EH (cell line): ENCODE measurements around the gene TMEM245.

Experiments
- DNase-seq: peaks from one replicate; pipeline ENCODE4 v3.0.0-alpha.2; 2015; ENCODE audit warnings: low read depth

TMEM245 gene

GRCh38 chr9:109022873-109023272 is 96.9 kb downstream of the TMEM245 start:
- DNase-seq: no peak

- DNase-seq: no peak
These were observed 98.9 kb downstream of the TMEM245 start for GRCh38 chr9:109020581-109021511.

GRCh38 chr9:109020113-109020512 is 99.6 kb downstream of the TMEM245 start:
- DNase-seq: no peak

GRCh38 chr9:109019420-109019819 is 100.3 kb downstream of the TMEM245 start:
- DNase-seq: no peak

- DNase-seq: no peak
These were observed 102.3 kb downstream of the TMEM245 start for GRCh38 chr9:109017493-109017892.

GRCh38 chr9:109017061-109017460 is 102.7 kb downstream of the TMEM245 start:
- no peak for DNase-seq

- no peak for DNase-seq
These were observed 103.6 kb downstream of the TMEM245 start for GRCh38 chr9:109016132-109016531.

- DNase-seq: no peak
These were observed 105.0 kb downstream of the TMEM245 start for GRCh38 chr9:109014608-109015280.

GRCh38 chr9:109013679-109014607 is 105.8 kb downstream of the TMEM245 start:
- DNase-seq: peak; percentile 79

- peak; percentile 89 for DNase-seq
These were observed 106.7 kb downstream of the TMEM245 start, which contains the start of gene CTNNAL1 for GRCh38 chr9:109012876-109013678. Gene CTNNAL1 (minus strand): TSS chr9:109013499. CDS start chr9:109013442, 57 bp downstream.

- peak; percentile 98 for DNase-seq
These were observed 107.5 kb downstream of the TMEM245 start for GRCh38 chr9:109012009-109012875.

- DNase-seq: peak; percentile 29
These were observed 108.5 kb downstream of the TMEM245 start for GRCh38 chr9:109011231-109011671.

GRCh38 chr9:109010746-109011145 is 109.0 kb downstream of the TMEM245 start:
- peak; percentile 76 for DNase-seq

- DNase-seq: no peak
These were observed 114.1 kb downstream of the TMEM245 start for GRCh38 chr9:109005678-109006077.

GRCh38 chr9:109003116-109003515 is 116.6 kb downstream of the TMEM245 start:
- no peak for DNase-seq

- no peak for DNase-seq
These were observed 117.6 kb downstream of the TMEM245 start for GRCh38 chr9:109002141-109002540.

- peak; percentile 93 for DNase-seq
These were observed 118.5 kb downstream of the TMEM245 start for GRCh38 chr9:109001275-109001676.

GRCh38 chr9:108997112-108997511 is 122.6 kb downstream of the TMEM245 start:
- no peak for DNase-seq

GRCh38 chr9:108996643-108997042 is 123.1 kb downstream of the TMEM245 start:
- no peak for DNase-seq

GRCh38 chr9:108994695-108995094 is 125.1 kb downstream of the TMEM245 start:
- DNase-seq: peak; percentile 19
